Right lobe of liver (tissue), 4 donors: Measurements from ENCODE around the gene CATSPERD.

Experiments
- POLR2A ChIP-seq: fragments of 450-650 bp; IDR thresholded peaks from one replicate; pipeline ENCODE4 v1.6.1; 2017; ENCODE audit warnings: antibody characterized with exemption, mild to moderate bottlenecking
- TF ChIP-seq, protein P1 (sequence below), 4 donors: fragments of 200-600 bp in 3 of 4; fragments of 450-650 bp in 1 of 4; IDR thresholded peaks; one replicate each; pipeline versions ENCODE4 v1.5.1 to v1.8.0; 2016 to 2022; ENCODE audit warnings: antibody characterized with exemption in 4 of 4, mild to moderate bottlenecking in 2 of 4
- donor health status: DM: no; HTN: no; CAD: no.
- donor health status: DM: no; HTN: no; CAD: no.
- donor health status: DM: no; HTN: yes; CAD: no.

DNA sequence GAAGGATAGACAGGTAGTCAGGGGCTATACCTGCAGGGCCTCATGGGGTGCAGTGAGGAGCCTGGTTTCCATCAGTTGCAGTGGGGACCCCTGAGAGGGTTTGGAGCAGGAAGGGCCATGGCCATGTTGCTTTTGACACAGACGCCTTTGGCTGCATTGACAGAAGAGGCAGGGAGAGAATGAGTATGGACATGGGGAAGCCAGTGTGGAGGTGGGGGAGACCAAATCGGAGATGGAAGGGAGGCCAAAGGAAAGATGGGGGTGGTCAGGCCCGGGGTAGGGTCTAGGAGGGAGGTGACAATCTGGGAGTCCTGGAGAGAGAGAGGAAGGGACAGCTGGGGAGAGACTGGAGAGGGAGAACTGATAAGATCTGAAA lies 38.3 kb upstream of the CATSPERD start:
- TF ChIP-seq, protein P1, sequence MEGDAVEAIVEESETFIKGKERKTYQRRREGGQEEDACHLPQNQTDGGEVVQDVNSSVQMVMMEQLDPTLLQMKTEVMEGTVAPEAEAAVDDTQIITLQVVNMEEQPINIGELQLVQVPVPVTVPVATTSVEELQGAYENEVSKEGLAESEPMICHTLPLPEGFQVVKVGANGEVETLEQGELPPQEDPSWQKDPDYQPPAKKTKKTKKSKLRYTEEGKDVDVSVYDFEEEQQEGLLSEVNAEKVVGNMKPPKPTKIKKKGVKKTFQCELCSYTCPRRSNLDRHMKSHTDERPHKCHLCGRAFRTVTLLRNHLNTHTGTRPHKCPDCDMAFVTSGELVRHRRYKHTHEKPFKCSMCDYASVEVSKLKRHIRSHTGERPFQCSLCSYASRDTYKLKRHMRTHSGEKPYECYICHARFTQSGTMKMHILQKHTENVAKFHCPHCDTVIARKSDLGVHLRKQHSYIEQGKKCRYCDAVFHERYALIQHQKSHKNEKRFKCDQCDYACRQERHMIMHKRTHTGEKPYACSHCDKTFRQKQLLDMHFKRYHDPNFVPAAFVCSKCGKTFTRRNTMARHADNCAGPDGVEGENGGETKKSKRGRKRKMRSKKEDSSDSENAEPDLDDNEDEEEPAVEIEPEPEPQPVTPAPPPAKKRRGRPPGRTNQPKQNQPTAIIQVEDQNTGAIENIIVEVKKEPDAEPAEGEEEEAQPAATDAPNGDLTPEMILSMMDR (IDR thresholded peaks at IDR 0.05) = no peak
- TF ChIP-seq POLR2A = no peak
